NCI-H2171 (cell line): ENCODE results near the gene PTPRA.
"Not testable (repeated sequence)": the region's sequence is repeated elsewhere in the genome, so short reads cannot be mapped to it uniquely, and the experiment has no call there.

ENCODE experiments used
- DNase-seq: peaks from one replicate; lab custom pipeline; 2025; lab: John Stamatoyannopoulos, UW

PTPRA gene

GRCh38 chr20:2873010-2873746 is at the start of gene PTPRA:
Gene PTPRA (plus strand): TSS chr20:2873481. CDS start chr20:2964278, 90,797 bp downstream.
- DNase-seq = peak; percentile 95

GRCh38 chr20:2825761-2826160 is 47.5 kb upstream of the PTPRA start:
- no peak for DNase-seq

GRCh38 chr20:2826655-2827054 is 46.6 kb upstream of the PTPRA start:
- no peak for DNase-seq

GRCh38 chr20:2829376-2829775 is 43.9 kb upstream of the PTPRA start:
- DNase-seq = no peak

GRCh38 chr20:2831206-2831605 is 42.1 kb upstream of the PTPRA start:
- DNase-seq = not testable (repeated sequence)

GRCh38 chr20:2833761-2834160 is 39.5 kb upstream of the PTPRA start:
- no peak for DNase-seq

- no peak for DNase-seq
These were observed 38.7 kb upstream of the PTPRA start for GRCh38 chr20:2834401-2835110.

- DNase-seq = no peak
These were observed 37.9 kb upstream of the PTPRA start for GRCh38 chr20:2835331-2835796.

- no peak for DNase-seq
These were observed 37.2 kb upstream of the PTPRA start for GRCh38 chr20:2836035-2836434.

- no peak for DNase-seq
These were observed 35.9 kb upstream of the PTPRA start for GRCh38 chr20:2837221-2837960.

GRCh38 chr20:2838170-2838797 is 35.0 kb upstream of the PTPRA start:
- DNase-seq = no peak

- DNase-seq = no peak
These were observed 34.2 kb upstream of the PTPRA start for GRCh38 chr20:2838847-2839671.

GRCh38 chr20:2839732-2840137 is 33.5 kb upstream of the PTPRA start:
- DNase-seq = no peak

GRCh38 chr20:2840138-2840966 is 32.9 kb upstream of the PTPRA start, which contains the start of the genes PCED1A and VPS16:
Gene PCED1A (minus strand): TSS chr20:2840655. CDS start chr20:2839912, 743 bp downstream.
Gene VPS16 (plus strand): TSS chr20:2840745. CDS start chr20:2840775, 30 bp downstream.
- peak; percentile 89 for DNase-seq

- DNase-seq = no peak
These were observed 32.2 kb upstream of the PTPRA start for GRCh38 chr20:2840967-2841531.

GRCh38 chr20:2845607-2846006 is 27.7 kb upstream of the PTPRA start:
- DNase-seq = no peak

- no peak for DNase-seq
These were observed 26.6 kb upstream of the PTPRA start for GRCh38 chr20:2846698-2847097.

- no peak for DNase-seq
These were observed 25.5 kb upstream of the PTPRA start for GRCh38 chr20:2847802-2848201.

GRCh38 chr20:2849529-2849928 is 23.8 kb upstream of the PTPRA start:
- DNase-seq = no peak

GRCh38 chr20:2851086-2851485 is 22.2 kb upstream of the PTPRA start:
- DNase-seq = no peak
